GM18858 (cell line): Measurements from ENCODE around the gene CKLF.
"Not testable (repeated sequence)": the region's sequence is repeated elsewhere in the genome, so short reads cannot be mapped to it uniquely, and the experiment has no call there.

Experiments
- ATAC-seq: cut with Tn5 transposase; IDR thresholded peaks from one replicate; pipeline ENCODE4 v1.9.1; 2021; ENCODE audit not compliant: unreplicated experiment

CKLF gene, protein sequence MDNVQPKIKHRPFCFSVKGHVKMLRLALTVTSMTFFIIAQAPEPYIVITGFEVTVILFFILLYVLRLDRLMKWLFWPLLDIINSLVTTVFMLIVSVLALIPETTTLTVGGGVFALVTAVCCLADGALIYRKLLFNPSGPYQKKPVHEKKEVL

DNA sequence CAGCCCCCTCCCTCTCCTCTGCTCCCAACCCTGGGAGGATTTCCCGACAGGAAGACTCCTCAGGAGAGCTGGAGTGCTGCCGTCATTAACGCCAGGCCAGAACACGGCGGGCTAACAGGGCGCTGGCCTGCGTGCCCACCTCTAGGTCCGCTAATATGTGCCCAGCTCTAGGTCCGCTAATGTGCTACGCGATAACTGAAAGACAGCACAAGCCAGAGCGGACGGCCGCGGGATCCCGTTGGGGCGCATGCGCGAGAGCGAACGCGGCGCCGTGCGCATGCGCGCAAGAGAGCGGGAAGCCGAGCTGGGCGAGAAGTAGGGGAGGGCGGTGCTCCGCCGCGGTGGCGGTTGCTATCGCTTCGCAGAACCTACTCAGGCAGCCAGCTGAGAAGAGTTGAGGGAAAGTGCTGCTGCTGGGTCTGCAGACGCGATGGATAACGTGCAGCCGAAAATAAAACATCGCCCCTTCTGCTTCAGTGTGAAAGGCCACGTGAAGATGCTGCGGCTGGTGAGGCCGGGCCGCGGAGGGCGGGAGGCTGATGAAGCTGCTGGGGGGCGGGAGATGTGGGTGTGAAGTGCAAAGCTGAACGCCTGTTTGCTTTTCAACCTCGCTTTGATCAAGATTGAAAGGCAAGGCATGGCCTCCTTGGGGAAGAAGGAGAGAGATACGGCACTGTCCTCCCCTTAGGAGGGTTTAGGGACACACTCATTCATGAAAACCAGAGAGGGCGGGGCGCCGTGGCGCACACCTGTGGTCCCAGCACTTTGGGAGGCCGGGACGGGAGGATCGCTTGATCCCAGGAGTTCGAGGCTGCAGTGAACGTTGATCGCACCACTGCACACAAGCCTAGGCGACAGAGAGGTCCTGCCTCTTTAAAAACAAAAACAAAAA lies at the start of gene CKLF:
TSS of gene CKLF (plus strand) at position 291 of the 892 bp plus-strand sequence. CDS start at position 431, 140 bp downstream.
- peak; percentile 68 for ATAC-seq

DNA sequence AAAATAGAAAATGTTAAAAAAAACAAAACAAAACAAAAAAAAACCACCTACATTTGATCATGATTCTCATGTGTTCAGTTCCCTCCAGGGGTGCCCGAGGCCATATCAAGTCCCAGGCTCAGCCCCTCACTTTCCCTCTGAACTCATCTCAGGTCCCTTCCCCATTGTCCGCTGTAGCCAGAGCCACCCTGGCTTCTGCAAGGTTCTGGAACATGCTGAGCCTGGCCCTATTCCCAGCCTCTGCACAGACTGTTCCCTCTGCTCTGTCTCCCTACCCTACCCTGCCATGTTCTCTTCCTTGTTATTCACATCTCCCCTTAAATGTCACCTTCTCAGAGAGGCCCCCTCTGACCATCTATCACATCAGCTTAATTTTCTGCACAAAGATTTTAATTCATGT lies 49.3 kb upstream of the CKLF start:
- no peak for ATAC-seq

DNA sequence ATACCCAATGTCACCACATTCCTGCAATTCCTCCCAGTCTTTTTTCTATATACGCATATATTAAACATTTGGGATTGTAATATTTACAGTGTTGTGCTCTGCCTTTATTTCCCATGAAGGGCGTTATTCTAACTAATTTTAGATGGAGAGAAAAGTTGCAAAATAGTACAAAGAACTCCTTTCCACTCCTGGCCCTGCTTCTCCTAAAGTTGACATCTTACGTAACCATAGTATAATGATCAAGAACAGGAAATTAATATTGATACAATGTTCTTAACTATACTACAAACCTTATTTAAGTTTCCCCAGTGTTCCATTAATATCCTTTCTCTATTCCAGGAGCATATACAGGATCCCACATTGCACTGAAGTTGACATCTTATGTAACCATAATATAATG lies 48.8 kb upstream of the CKLF start:
- no peak for ATAC-seq

DNA sequence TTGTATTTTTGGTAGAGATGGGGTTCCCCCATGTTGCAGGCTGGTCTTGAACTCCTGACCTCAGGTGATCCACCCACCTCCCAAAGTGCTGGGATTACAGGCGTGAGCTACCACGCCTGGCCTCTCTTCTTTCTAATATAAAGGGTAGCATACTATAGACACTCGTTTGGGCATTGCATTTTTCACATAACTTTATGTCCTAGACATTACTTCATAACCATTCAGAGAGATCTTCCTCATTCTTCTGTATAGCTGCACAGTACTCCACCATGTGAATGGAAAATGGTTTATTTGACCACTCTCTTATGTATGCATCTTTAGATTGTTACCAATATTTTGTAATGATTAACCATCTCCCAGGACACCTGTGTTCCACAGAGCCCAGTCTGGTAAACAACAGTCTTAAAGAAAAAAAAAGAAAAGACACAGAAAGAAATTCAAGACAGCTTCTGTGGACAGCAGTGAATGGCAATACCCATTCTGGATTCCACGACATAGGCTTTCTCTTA lies 44.6 kb upstream of the CKLF start:
- ATAC-seq: no peak

DNA sequence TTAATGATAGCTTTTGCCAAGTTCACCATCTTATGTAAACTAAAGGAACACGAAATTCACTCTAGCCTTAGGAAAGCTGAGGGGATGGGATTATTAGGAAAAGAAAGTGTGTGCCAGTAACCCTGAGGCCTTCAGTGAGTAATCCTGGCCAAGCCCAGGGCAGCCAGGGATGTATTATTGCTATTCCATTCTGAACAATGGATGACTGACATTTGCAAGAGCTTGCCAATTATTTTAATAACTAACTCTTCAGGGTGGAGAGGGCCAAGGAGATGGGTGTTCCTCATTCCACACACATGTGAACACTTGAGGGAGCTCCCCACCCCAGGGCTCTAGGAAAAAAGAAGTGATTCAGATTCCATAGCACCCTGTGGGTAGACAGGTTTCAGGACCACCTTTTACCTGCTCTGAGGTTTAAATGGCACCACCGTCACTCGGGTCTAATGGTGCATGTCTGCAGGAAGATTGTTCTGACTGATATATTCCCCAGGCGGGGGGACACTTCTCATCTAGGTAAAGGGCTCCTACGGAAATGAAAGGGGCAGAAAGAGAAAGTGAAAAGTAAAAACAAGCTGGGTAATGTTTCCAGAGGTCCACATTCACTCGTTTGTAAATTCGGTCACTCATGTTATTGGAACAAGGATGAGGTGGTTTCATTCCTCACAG lies 44.0 kb upstream of the CKLF start:
- no peak for ATAC-seq

DNA sequence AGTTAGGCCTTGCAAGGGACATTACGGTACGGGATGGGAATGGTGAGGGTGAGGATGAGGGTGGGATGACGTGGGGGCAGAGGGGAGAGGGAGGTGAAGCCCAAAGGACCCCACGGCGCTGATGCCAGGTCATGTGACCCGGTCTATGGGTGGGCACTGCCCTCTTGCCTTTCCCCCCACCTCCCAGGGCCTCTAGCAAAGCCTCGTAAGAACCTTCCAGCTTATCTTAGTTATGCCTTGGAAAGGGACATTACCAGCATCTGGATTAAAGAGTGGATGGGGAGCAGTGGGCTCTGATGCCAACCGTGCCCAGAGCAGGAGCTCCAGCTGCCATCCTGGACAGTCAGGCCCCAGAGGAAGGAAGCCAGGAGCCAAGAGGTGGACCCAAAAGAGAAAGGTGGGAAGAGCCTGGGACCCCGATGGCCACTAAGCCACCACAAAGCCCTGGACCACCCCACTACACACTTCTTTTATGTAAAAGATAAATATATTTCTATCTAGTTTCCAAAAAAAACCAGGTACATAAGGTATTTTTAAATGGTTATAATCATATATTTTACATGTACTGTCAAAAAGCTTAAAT lies 43.4 kb upstream of the CKLF start:
- no peak for ATAC-seq

DNA sequence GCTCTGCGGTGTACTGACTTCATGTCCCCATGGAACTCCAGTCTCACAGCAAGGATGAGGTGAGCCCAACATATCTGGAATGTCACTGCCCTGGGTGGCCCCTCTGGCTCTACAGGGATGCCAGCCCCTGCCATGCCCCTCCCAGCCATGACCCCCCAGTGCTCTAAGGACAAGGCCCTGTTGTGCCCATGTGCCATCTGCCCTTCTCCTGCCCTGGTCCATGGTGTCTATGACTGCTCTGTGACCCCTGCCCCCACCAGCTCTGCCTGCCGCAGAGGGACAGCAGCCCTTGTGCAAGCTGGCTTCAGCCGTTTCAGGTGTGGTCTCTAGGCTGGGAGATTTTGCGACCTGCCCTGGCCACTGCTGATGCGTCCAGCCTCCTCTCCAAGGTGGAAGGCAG lies 42.8 kb upstream of the CKLF start:
- no peak for ATAC-seq

DNA sequence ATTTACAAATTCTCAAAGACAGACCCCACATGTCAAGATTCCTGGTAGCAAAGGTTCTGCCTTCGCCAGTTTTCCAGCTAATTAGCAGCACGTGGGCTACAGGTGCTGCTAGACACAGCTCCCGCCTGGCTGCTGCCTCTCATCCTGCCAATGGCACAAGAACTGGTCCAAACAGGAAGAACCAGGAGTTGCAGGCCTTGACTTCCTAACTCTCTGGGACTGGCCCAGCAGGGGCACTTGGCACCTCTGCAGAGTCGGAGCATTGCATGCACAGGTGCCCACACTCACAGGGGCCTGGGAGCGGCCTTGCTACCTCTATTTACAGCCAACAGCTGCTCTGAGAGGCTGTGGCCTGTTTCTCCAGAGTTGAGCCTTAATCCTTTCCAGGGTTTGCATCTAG lies 42.1 kb upstream of the CKLF start:
- ATAC-seq: no peak

DNA sequence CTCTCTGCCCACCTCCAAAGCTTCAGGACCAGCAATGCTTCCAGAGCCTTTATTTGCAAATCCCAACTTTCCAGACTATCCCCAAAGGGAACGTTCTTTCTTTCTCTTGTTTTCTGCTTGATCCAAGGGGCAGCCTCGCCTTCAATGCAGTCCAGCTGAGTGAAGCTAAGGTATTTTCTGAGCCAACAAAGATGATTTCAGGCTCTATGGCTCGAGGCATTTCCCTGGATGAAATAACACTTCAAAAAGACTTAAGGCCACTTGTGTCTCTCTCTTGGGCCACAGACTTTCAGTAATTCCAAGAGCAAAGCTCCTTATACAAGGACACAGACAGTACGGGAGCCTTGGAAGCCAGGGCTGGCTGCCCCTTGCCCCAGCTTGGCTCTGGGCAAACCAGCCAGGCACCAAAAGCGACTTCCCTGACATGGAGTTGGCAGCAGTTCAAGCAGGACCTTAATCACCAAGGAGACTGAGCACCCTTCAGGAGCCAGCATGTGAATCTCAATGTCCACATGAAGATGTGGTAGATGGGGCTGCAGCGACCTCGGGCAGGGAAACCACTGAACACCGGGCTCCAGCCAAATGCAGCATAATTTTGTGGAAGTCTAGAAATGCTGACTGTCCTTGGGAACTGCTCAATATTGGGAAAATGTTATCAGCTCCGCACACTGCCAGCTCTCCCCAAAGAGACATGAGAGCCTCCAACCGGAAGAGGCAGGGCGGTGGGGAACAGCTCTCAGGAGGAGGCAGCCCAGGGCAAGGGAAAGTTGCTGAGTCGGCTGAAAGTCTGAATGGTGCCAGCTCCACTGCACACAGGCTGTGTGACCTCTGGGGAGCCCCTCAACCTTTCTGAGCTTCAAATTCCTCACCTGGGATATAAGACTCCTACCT lies 41.4 kb upstream of the CKLF start:
- no peak for ATAC-seq

DNA sequence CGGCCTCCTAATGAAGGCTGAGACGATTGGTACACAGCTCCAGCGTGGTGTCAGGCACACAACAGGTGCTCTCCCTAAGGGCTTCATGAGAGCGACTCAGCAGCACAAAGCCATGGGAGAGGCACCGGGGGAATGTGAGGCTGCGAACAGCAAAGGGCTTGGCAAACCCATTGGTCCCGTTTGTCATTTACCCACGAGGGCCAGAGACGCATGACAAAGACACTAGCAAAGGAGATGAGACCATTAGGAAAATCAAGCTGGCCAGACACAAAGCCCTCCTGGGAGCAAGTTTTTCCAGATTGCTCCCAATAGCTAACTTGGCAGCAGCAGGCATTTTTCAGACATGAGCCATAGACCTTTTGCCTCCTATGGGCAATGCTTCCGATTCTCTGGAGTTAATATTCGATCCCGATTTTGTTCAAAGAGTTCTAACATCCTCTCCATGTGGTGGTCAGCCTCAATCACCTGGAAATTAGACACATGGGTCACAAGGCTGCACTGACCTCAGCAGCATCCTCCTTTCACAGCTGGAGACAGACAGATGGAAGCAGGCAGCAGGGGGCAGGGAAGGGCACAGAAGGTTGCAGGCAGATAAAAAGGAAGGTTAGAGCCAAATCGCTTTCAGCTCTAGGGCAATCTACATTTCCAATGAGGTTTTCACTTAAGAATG lies 40.6 kb upstream of the CKLF start:
- no peak for ATAC-seq

DNA sequence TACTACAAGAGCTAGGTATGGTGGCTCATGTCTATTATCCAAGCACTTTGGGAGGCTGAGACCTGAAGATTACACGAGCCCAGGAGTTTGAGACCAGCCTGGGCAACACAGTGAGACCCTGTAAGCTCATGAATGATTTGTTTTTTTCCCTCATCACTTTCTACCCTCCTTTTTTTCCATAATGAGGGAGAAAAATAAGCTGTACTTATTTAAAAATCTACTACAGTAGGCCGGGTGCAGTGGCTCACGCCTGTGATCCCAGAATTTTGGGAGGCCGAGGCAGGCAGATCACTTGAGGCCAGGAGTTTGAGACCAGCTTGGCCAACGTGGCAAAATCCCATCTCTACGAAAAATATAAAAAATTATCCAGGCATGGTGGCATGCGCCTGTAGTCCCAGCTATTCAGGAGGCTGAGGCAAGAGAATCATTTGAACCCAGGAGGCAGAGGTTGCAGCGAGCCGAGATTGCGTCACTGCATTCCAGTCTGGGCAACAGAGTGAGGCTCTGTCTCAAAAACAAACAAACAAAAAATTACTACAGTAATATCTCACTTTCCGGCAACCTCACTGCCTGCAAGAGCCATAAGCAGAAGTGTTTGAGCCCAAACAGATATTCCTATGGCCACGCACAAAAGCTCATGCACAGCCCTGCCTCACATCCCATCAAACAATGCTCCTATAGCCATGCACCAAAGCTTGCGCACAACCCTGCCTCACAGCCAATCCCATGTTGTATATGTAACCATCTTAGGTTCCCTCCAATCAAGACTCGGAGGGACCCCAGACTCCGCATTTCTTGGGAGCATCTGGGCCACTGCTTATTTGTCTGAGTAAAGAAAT lies 39.9 kb upstream of the CKLF start:
- no peak for ATAC-seq

DNA sequence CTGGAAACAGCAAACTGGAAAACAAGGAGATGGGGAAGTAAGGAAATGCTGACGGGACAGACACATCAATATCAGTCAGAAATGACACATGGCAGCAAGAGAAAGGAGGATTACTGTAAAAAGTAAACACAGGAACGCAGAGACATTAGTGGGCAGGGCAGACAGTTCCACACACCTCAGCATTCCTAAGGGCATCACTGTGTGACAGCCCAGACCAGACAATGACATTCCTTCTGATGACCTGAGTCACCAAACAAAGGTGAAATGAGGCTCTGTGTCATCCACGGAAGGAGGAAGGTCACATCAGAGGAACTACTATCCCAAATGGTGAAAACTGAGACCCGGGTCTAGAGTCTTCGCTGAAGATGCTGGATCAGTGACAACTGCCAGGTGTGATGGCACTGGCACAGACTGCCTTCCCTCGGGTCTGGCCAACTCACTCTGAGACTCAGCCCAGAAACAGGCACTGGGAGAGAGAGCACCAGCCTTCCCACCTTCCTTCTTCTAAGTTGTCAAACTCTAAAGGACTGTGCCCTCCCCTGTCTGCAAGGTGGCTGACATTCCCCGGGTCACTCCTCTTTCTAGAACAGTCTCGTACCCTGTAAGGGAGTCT lies 39.2 kb upstream of the CKLF start:
- ATAC-seq: no peak

DNA sequence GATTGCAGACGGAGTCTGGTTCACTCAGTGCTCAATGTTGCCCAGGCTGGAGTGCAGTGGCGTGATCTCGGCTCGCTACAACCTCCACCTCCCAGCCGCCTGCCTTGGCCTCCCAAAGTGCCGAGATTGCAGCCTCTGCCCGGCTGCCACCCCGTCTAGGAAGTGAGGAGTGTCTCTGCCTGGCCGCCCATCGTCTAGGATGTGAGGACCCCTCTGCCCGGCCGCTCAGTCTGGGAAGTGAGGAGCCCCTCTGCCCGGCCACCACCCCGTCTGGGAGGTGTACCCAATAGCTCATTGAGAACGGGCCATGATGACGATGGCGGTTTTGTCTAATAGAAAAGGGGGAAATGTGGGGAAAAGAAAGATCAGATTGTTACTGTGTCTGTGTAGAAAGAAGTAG lies 38.0 kb upstream of the CKLF start:
- not testable (repeated sequence) for ATAC-seq

DNA sequence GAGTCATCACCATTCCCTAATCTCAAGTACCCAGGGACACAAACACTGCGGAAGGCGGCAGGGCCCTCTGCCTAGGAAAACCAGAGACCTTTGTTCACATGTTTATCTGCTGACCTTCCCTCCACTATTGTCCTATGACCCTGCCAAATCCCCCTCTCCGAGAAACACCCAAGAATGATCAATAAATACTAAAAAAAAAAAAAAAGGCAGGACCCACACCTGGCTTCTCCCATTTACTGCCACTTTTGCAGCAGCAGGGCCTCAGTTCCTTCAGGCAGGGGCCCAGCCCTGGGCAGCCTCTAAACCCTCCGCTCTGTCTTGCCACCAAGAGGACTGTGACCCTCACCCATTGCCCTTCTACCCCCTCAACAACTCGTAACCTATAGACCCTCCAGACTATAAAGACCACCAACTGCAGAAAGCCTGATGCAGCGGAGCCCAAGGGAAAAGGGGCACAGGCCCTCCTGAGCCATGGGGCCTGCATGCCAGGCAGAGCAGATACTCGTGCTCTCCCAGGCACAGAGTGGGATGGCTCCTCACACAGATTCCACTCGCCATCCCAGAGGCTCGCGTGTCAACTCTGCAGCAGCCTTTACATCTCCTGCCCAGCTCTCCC lies 37.3 kb upstream of the CKLF start:
- ATAC-seq: not testable (repeated sequence)

DNA sequence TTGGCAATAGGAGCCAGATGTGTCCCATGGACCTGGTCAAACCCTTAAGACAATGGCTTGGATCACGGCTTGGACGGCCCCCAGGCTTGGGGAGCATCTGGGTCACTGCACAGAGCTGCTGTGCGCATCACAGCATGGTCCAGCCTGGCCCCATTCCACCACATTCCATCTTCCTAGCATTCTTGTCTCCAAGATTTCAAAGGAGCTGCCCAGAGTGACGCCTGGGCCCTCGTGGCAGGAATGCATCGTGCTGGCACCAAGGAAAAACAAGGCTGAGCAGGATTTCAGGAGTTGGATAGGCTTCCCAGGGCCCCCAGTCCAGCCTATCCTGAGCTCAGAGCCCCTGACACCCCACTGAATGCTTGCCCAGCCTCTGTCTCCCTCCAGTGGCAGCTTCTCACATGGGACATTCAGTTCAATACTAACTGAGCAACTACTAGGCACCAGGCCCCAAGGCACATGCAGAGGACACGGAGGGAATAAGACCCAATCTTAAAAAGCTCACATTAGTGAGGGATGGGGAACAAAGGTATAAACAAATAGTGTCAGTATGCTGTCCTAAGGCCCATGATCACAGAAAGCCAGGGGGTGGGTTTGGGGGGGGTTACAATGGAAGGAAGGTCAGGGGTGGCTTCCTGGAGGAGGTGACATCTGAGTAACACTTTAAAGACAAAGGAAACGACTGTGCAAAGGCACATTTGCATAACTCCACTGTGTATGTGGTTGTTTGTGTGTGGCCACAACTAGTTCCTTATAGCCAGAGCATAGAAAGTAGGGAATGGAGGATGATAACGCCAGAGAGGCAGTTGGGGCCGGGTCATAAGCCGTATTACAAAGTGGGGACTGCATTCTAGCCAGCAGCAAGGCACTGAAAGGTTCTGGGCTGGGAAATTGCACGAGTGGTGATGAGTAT lies 36.5 kb upstream of the CKLF start:
- no peak for ATAC-seq

DNA sequence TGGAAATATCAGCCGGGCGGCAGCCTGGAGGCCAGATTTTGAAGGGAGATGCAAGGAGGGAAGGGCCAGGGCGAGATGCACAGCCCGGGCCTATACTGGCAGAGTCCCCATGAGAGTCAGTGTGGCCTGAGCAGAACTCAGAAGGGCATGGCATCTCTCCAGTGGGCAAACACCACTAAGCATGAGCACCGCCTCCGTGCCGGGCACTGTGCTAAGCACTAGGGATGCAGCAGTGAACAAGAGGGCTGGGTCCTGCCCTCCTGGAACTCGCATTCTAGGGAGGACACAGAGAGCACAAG lies 35.9 kb upstream of the CKLF start:
- ATAC-seq: no peak

DNA sequence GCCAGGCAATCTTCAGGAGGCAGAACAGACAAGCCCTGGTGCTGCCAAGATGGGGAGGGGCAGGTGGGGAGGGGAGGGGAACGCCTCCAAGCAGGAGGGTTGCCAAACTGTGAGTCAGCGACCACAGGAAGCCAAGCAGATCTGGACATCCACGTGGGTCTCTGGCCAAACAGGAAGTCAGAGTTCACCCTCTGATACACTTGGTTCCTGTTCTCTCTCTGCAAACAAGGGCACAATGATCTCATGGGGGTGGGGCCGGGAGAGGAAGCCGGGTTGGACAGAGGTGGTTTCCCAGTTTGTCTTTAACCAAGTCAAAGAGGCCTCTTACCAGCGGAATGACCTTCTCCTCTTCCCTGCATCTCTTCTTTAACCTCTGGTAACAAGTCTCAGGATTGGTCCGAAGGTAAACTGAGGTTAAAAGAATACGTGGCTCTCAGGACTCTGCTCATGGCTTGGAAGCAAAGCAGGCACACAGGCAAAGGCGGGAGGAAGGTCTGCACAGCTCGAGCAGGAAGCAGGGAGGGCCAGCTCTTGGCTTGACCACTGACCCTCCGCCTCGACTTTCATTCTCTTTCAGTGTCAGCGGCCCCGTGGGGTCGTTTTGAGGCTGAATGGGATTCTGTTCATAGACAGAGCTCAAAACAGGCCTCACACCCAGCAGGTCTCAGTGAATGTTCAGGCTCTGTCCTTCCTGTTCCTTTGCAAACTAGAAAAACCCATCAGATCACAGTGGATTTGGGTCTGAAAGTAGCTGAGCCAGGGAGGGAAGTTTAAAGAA lies 35.4 kb upstream of the CKLF start:
- ATAC-seq: peak; percentile 96
